ENCODE data around the gene PARD3B.

PARD3B gene

DNA sequence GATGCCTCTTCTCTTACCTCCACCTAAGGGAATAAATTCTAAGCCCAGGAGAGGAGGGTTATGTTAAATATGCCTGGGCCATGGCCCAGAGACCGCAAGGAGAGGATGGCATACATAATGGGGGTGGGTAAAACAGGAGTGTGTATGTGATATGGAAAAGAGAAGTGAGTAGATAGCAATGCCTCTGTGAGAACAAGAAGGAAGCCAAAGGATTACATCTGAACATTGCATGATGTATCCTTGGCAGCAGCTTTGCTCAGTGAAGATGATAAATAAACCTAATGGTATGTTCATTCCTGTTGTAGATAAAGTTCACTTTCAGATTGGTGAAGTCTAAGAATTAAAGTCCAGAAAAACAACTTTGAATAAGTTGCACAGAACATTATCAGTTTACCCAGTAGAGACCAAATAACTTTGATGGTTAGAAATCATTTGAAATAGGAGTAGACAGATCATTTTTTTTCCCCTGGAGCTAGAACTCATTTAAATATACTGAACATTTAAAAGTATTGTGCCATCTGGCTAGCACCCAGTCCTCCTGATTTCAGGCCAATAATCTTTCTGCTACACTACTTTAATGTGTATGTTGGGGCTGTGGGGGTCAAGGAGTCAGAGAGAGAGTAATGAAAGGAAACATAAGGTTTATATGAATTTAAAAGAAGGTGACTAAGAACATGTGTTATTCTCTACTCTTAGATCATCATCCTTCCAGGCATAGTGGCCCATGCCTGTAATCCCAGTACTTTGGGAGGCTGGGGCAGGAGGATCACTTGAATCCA, 231.7 kb downstream of the PARD3B start:
- DNase-seq = no peak
- no peak for TF ChIP-seq POLR2A (IDR thresholded peaks at IDR 0.05; ENCODE audit: low read length)

DNA sequence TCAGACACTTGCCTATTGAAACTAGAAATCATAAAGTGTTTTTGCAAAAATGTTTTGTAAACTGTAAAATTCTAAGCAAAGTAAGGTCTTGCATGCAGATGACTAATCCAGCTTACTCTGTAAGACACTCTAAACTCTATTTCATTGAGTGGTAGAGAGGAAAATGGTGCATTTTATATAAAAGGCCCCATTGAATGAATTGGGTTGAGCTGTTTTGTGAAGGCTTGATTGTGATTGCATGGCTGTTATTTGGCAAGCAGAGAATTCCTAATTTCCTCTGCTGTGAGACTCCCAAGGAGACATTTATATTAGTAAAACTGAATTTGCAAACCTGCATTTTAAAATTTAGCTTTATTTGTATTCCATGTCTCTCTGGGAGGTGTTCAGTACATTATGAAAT, 234.5 kb downstream of the PARD3B start:
- TF ChIP-seq POLR2A (IDR thresholded peaks at IDR 0.05; ENCODE audit: low read length) = no peak
- TF ChIP-seq GATA1 (IDR thresholded peaks at IDR 0.05; ENCODE audit: low read depth, low read length) = no peak
- no peak for DNase-seq

DNA sequence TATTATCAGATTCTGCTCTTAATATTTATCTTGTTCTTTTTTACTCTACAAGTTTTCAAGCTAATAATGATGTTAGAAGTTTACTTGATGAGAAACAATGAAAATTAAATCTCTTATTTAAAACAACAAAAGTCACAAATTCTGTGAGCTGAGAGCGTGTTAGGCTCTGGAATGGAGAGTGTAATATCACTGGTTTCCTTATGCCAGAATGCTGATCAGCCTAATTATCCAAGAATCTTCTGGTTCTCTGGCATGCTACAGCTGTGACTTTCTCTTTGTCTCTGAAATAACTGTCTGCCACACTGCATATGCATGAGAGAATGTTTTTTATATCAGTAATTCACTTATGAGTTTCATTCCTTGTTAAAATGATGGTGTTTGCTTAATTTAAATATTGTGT, 236.7 kb downstream of the PARD3B start:
- TF ChIP-seq GATA1 (IDR thresholded peaks at IDR 0.05; ENCODE audit: low read depth, low read length) = no peak
- no peak for TF ChIP-seq POLR2A (IDR thresholded peaks at IDR 0.05; ENCODE audit: low read length)
- no peak for DNase-seq

DNA sequence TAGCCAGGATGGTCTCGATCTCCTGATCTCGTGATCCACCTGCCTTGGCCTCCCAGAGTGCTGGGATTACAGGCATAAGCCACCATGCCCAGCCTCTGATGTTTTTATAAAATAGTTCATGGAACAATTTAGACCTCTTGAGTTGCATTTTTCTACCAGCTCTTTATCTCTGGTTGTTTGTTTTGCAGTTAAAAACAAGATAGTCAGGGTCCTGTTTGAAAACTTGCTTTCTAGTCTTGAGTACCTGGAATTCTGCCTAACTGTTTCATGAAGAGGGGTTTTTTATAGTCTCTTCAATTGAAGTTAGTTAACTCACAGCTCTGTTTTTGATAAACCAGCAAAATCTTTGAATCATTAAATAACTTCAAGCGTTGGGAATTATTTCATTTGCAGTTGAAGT, 244.8 kb downstream of the PARD3B start:
- TF ChIP-seq GATA1 (IDR thresholded peaks at IDR 0.05; ENCODE audit: low read depth, low read length) (no peak), POLR2A (IDR thresholded peaks at IDR 0.05; ENCODE audit: low read length) (no peak)

DNA sequence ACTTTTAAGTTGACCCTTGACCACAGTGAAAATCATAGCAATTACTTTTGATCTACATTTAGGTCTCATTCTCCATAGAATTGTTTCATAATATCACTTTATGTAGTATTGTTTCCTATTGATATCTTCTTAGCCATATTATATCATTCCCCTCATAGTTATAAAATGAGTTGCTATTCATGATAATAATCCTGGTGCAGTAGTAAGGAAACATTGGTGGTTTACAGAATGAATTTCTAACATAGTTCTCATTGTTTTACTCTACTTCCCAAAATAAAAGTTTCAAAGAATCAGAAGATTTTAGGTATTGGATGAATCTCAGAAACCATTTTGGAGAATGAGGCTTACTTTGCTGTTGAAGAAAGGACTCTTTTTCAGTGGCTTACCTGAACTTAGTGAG, 246.0 kb downstream of the PARD3B start:
- DNase-seq = no peak
- TF ChIP-seq GATA1 (IDR thresholded peaks at IDR 0.05; ENCODE audit: low read depth, low read length) = no peak
- no peak for TF ChIP-seq POLR2A (IDR thresholded peaks at IDR 0.05; ENCODE audit: low read length)

More for the DNA sequence above, 244.8 kb downstream of the PARD3B start:
- no peak for DNase-seq

DNA sequence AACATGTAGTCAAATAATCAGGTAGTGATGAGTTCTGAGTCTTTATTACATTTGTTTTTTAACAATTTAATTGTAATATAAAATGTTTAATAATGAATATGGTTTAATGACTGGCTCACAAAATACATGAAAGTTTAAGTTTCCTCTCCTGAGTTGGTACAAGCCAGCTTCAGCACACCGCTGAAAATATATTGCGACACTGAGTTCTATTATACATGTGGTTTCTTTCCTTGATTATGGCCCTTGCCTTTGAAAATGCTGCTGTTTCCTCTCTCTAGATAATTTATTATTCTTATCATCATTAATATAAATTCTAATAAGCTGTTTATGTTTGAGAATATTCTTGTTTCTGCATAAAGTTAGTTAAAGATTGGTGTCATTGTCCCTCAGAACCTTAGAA, 249.3 kb downstream of the PARD3B start:
- TF ChIP-seq POLR2A (IDR thresholded peaks at IDR 0.05; ENCODE audit: low read length) (no peak), GATA1 (IDR thresholded peaks at IDR 0.05; ENCODE audit: low read depth, low read length) (no peak)
- no peak for DNase-seq

DNA sequence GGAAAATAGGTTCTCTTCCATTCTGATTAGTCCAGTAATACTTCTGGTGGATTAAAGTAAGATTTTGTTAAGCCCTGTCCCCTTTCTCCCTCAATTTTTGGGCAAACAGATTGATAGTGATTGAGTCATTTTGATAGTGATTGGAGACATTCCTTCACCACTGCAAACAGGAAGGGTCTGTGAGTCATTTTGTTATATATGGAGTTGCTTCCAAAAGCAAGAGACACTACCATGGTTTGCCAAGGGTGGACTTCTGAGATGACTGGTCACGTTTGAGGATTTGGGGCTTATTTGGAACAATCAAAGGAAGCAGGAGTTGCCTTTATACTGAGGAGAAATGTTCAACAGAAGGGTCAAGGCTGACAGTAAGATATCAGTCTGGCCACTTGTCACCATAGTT, 249.9 kb downstream of the PARD3B start:
- no peak for DNase-seq
- TF ChIP-seq GATA1 (IDR thresholded peaks at IDR 0.05; ENCODE audit: low read depth, low read length) (no peak), POLR2A (IDR thresholded peaks at IDR 0.05; ENCODE audit: low read length) (no peak)

DNA sequence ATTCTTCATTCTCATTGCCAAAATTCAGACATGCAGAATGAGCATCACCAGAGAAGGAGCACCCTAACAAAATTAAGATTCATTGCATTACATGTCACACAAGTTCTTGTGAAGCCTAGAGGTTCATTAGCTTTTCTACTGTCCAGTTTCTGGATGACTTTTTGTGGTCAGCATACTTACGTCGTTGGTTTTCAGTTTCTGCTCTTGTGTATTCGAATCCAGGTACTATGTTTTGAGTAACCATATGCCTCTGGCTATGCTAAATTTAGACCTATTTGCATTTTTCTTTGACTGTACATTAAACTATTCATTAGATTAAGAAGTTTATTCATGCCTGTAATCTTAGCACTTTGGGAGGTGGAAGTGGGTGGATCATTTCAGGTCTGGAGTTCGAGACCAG, 251.3 kb downstream of the PARD3B start:
- no peak for DNase-seq
- TF ChIP-seq GATA1 (IDR thresholded peaks at IDR 0.05; ENCODE audit: low read depth, low read length) (no peak), POLR2A (IDR thresholded peaks at IDR 0.05; ENCODE audit: low read length) (no peak)

DNA sequence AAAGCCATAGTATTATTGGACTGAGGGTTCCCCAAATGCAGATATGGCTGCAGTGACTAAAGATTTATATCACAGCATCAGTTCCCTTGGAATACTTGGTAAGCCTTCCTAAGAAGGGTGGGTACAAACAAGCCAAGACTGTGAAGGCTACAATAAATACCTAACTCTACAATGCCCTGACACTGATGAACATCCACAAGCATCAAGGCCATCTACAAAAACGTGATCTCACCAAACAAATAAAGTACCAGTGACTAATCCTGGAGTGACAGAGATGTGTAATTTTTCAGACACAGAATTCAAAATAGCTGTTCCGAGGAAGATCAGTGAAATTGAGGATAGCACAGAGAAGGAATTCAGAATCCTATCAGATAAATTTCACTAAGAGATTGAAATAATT, 254.5 kb downstream of the PARD3B start:
- no peak for TF ChIP-seq GATA1 (IDR thresholded peaks at IDR 0.05; ENCODE audit: low read depth, low read length)
- TF ChIP-seq POLR2A (IDR thresholded peaks at IDR 0.05; ENCODE audit: low read length) = no peak

DNA sequence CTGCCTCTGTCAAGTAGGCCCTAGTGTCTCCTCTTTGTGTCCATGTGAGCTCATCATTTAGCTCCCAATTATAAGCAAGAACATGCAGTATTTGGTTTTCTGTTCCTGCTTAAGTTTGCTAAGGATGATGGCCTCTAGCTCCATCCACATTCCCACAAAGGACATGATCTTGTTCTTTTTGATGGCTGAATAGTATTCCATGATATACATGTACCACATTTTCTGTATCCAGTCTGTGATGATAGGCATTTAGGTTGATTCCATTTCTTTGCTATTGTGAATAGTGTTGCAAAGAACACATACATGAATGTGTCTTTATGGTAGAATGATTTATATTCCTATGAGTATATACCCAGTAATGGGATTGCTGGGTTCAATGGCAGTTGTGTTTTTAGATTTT, 263.2 kb downstream of the PARD3B start:
- no peak for TF ChIP-seq GATA1 (IDR thresholded peaks at IDR 0.05; ENCODE audit: low read depth, low read length)
- no peak for TF ChIP-seq POLR2A (IDR thresholded peaks at IDR 0.05; ENCODE audit: low read length)
- DNase-seq = no peak

More for the DNA sequence above, 254.5 kb downstream of the PARD3B start:
- DNase-seq = no peak

DNA sequence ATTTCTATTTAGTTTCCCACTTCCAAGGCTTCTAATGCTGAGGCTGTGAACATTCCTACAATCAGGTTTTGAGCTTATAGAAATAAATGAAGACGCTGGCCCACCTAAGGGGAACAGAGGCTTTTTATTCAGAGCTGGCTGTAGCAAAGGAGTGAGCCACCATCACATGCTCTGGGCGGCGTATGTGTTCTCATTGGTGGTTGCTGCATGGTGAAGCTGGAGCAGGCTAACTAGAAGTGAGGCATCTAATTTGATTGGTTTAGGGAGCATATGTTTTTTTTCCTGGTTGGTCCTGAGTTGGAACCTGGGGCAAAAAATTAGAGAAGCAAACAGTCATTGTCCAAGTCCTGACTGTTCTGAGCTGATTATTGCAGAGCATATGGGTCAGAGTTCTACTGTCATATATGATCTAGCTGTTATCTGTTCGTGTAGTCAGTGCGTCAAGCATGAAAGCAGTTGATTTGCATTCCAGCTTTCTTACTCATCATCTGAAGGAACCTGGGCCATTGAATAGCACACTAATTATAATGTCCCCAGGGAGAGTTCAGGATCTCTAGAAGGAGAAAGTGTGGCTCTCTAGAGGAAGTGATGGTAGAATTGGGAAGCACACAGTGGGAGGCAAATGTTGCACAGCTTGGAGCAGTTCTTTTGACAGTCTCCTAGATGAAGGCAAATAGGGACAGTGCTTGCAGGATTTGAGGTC, 279.6 kb downstream of the PARD3B start:
- DNase-seq = no peak
- TF ChIP-seq POLR2A (IDR thresholded peaks at IDR 0.05; ENCODE audit: low read length) = no peak
- no peak for TF ChIP-seq GATA1 (IDR thresholded peaks at IDR 0.05; ENCODE audit: low read depth, low read length)

DNA sequence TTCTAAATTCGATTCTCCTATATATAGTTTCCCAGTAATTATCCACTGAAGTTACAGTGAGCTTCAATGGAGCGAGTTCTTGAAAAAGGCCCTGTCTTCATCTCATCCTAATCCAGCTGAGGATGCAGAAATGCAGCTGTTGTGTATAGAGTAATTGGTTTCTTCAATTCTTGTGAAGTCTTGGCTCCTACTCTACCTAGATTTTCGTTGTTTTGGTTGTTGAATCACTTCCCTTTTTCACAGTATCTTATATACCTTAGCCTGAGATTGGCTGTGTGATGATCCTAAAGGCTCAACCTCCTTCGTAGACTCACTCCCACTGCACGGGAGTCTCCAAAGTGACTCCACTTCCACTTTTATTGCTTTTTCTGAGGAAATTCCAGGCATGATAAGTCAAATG, 280.4 kb downstream of the PARD3B start:
- no peak for DNase-seq
- TF ChIP-seq GATA1 (IDR thresholded peaks at IDR 0.05; ENCODE audit: low read depth, low read length) = no peak
- TF ChIP-seq POLR2A (IDR thresholded peaks at IDR 0.05; ENCODE audit: low read length) = no peak

DNA sequence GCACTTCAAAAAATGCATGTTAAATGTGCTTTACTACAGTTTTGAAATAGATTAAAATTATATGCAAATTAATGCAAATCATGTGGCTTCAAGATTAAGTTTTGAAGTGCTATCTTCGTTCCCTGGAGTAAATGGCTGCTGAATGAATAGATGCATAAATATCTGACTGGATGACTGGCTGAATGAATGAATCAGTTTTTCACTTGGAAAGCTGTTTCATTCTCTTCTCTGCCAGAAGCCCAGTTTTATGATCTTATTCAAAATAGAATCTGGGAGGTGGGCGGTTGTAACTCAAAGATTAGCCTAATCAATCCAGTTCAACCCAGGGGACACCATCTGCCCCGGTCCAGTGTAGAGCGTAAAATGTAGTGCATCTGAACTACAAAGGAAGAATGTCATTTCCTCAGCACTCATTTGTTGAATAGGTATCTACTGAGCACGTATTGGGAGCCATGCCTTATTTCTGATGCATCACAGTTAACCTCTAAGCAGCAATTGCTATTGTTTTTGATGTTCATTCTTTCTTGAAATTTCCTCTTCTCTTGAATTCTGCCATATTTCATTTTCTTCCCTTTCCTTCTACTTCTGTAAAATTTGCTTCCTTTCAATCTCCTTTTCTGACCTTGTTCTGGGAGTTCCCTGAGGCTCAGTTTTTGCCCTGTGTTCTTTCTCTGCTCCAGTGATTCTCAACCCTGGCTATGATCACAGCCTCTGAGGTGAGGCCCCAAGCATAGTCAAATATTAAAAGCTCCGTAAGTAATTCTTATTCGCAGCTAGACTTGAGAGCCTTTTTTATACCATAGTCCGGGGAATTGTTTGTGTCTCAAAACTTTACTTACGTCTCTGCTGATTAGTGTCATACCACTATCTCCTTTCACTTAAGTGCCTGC, 282.7 kb downstream of the PARD3B start:
- no peak for DNase-seq
- TF ChIP-seq POLR2A (IDR thresholded peaks at IDR 0.05; ENCODE audit: low read length) (no peak), GATA1 (IDR thresholded peaks at IDR 0.05; ENCODE audit: low read depth, low read length) (no peak)

Data from erythroblast (primary cell).